Fibroblast of lung (primary cell): Measurements from ENCODE around the gene MLXIPL.

Experiments
- CTCF ChIP-seq, 2 donors: IDR thresholded peaks in 1 of 2; conservative IDR thresholded peaks in 1 of 2; 1 replicate in 1 of 2; 2 replicates in 1 of 2; pipeline ENCODE4 v1.5.1; 2011 to 2012; ENCODE audit warnings: low read length in 2 of 2, control low read depth in 1 of 2, inconsistent platforms in 1 of 2, low read depth in 1 of 2, mild to moderate bottlenecking in 1 of 2
- EZH2 ChIP-seq: IDR thresholded peaks from 2 replicates; pipeline ENCODE4 v1.5.1; 2012; ENCODE audit warnings: low read length, control low read depth, mild to moderate bottlenecking; ENCODE audit errors: missing control alignments

- TF ChIP-seq CTCF (conservative IDR thresholded peaks at IDR 0.05 in 1 of 2, IDR thresholded peaks at IDR 0.05 in 1 of 2; ENCODE audit: low read depth in 1 of 2, low read length in 2 of 2) (no peak), EZH2 (no peak)
Observed at GRCh38 chr7:73595358-73595757, 29.0 kb downstream of the MLXIPL start.
